SK-N-SH (cell line): Measurements from ENCODE around the gene SMPD3. TPM values are rescaled to one million over a fixed set of nuclear protein-coding genes. Genes with fewer than 3 reads are reported as not detected.

ENCODE experiments used
- CTCF ChIA-PET: fragments of 300-600, 350-600 bp; formaldehyde crosslinking; extraction: SDS; loops from one replicate; lab custom pipeline; 2021; lab: Yijun Ruan, JAX
- POLR2A ChIA-PET: fragments of 350-600 bp; sonication (Branson Sonifier 250); formaldehyde crosslinking; extraction: SDS; loops from one replicate; lab custom pipeline; 2020; ENCODE audit warnings: antibody characterized with exemption, inconsistent platforms; lab: Yijun Ruan, JAX
- DNase-seq: peaks from one replicate; pipeline ENCODE4 v3.0.0; 2012
- H2AFZ ChIP-seq: fragments of 200-600 bp; sonication (generic); 2 replicates; pipeline ENCODE4 v1.8.1; 2016; ENCODE audit warnings: antibody characterized with exemption, mild to moderate bottlenecking, low read depth
- H3F3A ChIP-seq: fragments of 200-600 bp; sonication (generic); replicated peaks from 2 replicates; pipeline ENCODE3; 2016; ENCODE audit warnings: antibody characterized with exemption, mild to moderate bottlenecking; ENCODE audit not compliant: insufficient read depth
- H3K27ac ChIP-seq, 2 experiments: fragments of 200-500 bp in 1 of 2; fragments of 200-600 bp in 1 of 2; sonication (Bioruptor generic) in 1 of 2; sonication (generic), shearing (Covaris generic) in 1 of 2; 2 replicates each; pipeline versions ENCODE4 v1.5.1 to v1.6.1; 2014 to 2016; ENCODE audit warnings: low read depth in 2 of 2, inconsistent platforms in 1 of 2, low read length in 1 of 2, mild to moderate bottlenecking in 1 of 2, mixed read lengths in 1 of 2
- H3K27me3 ChIP-seq: fragments of 200-600 bp; sonication (generic), shearing (Covaris generic); 2 replicates; pipeline ENCODE4 v1.6.1; 2016; ENCODE audit warnings: mixed run types; ENCODE audit not compliant: insufficient read depth
- H3K36me3 ChIP-seq, 2 experiments: fragments of 200-500 bp in 1 of 2; fragments of 200-600 bp in 1 of 2; sonication (Bioruptor generic) in 1 of 2; sonication (generic) in 1 of 2; replicated peaks in 1 of 2; 2 replicates each; pipeline versions ENCODE3 to v1.5.1; 2014 to 2016; ENCODE audit warnings: low read length in 1 of 2, mild to moderate bottlenecking in 1 of 2; ENCODE audit not compliant: insufficient read depth in 2 of 2, control insufficient read depth in 1 of 2
- H3K4me1 ChIP-seq, 2 experiments: fragments of 200-500 bp in 1 of 2; fragments of 200-600 bp in 1 of 2; sonication (Bioruptor generic) in 1 of 2; sonication (generic), shearing (Covaris generic) in 1 of 2; 2 replicates each; pipeline versions ENCODE4 v1.5.1 to v1.6.1; 2014 to 2016; ENCODE audit warnings: low read depth in 1 of 2, low read length in 1 of 2, mixed run types in 1 of 2; ENCODE audit not compliant: insufficient read depth in 2 of 2, control insufficient read depth in 1 of 2
- H3K4me2 ChIP-seq: fragments of 200-600 bp; sonication (generic), shearing (Covaris generic); 2 replicates; pipeline ENCODE4 v1.6.1; 2017; ENCODE audit warnings: mixed run types
- H3K4me3 ChIP-seq, 2 experiments: fragments of 200-500 bp in 1 of 2; fragments of 200-600 bp in 1 of 2; sonication (Bioruptor generic) in 1 of 2; sonication (generic), shearing (Covaris generic) in 1 of 2; 2 replicates each; pipeline versions ENCODE4 v1.5.1 to v1.8.1; 2014 to 2016; ENCODE audit warnings: low read depth in 2 of 2, inconsistent platforms in 1 of 2, low read length in 1 of 2, mild to moderate bottlenecking in 1 of 2, mixed read lengths in 1 of 2, moderate library complexity in 1 of 2
- H3K79me2 ChIP-seq: fragments of 200-600 bp; sonication (generic); 2 replicates; pipeline ENCODE4 v1.8.1; 2017; ENCODE audit warnings: mild to moderate bottlenecking; ENCODE audit not compliant: insufficient read depth
- H3K9ac ChIP-seq: fragments of 200-600 bp; sonication (generic); 2 replicates; pipeline ENCODE4 v1.6.1; 2017; ENCODE audit warnings: mixed run types
- H3K9me2 ChIP-seq: fragments of 200-600 bp; sonication (generic); 2 replicates; pipeline ENCODE4 v1.6.1; 2017; ENCODE audit warnings: mixed run types
- H3K9me3 ChIP-seq: fragments of 200-600 bp; sonication (generic); 2 replicates; pipeline ENCODE4 v1.6.1; 2017; ENCODE audit warnings: mixed run types, mild to moderate bottlenecking, moderate library complexity
- H4K20me1 ChIP-seq: fragments of 200-600 bp; sonication (generic); 2 replicates; pipeline ENCODE4 v1.6.1; 2017; ENCODE audit warnings: mild to moderate bottlenecking, mixed run types; ENCODE audit not compliant: insufficient read depth
- ELF1 ChIP-seq: IDR thresholded peaks from 2 replicates; pipeline ENCODE4 v1.4.0; 2012
- EZH2phosphoT487 ChIP-seq: fragments of 200-600 bp; sonication (generic); IDR thresholded peaks from 2 replicates; pipeline ENCODE4 v1.6.1; 2017; ENCODE audit warnings: low read depth, mixed run types, mild to moderate bottlenecking, antibody characterized with exemption, moderate library complexity, borderline replicate concordance
- FOXM1 ChIP-seq: IDR thresholded peaks from 2 replicates; pipeline ENCODE4 v1.4.0; 2012; ENCODE audit warnings: low read depth, mild to moderate bottlenecking
- GATA2 ChIP-seq: sonication (generic); formaldehyde crosslinking; IDR thresholded peaks from 2 replicates; pipeline ENCODE4 v1.5.0; 2020; ENCODE audit warnings: mild to moderate bottlenecking, missing genetic modification reagents
- IRF3 ChIP-seq: fragments of 150-350 bp; IDR thresholded peaks from 2 replicates; pipeline ENCODE4 v1.6.1; 2016; ENCODE audit warnings: mild to moderate bottlenecking, low read depth, low read length
- JUND ChIP-seq: IDR thresholded peaks from 2 replicates; pipeline ENCODE4 v1.4.0; 2012
- NRF1 ChIP-seq: IDR thresholded peaks from 2 replicates; pipeline ENCODE4 v1.6.1; 2012; ENCODE audit warnings: low read depth, mild to moderate bottlenecking, low read length
- PBX3 ChIP-seq: IDR thresholded peaks from 2 replicates; pipeline ENCODE4; 2012
- POLR2AphosphoS5 ChIP-seq: IDR thresholded peaks from 2 replicates; pipeline ENCODE4 v1.6.1; 2012; ENCODE audit warnings: low read depth, low read length
- RAD21 ChIP-seq: IDR thresholded peaks from 2 replicates; pipeline ENCODE4 v1.6.1; 2012; ENCODE audit warnings: mild to moderate bottlenecking, low read length
- TAF1 ChIP-seq: IDR thresholded peaks from 2 replicates; pipeline ENCODE4 v1.6.1; 2012; ENCODE audit warnings: low read depth, mild to moderate bottlenecking, low read length, moderate library complexity, borderline replicate concordance
- USF1 ChIP-seq: IDR thresholded peaks from 2 replicates; pipeline ENCODE4 v1.4.0; 2012; ENCODE audit warnings: low read depth, borderline replicate concordance
- USF2 ChIP-seq: fragments of 150-350 bp; IDR thresholded peaks from 2 replicates; pipeline ENCODE4 v1.6.1; 2017; ENCODE audit warnings: antibody characterized with exemption, low read length, low read depth, borderline replicate concordance
- WGBS: methylation state at CpG from one replicate; pipeline ENCODE4 v1.1.6; 2017; ENCODE audit warnings: low lambda C conversion rate; 5-methylcytosine and 5-hydroxymethylcytosine counted together
- polyA plus RNA-seq, 3 experiments: library from polyadenylated mRNA; depleted of rRNA; stranded (reverse); fragments of >200 nt; gene quantifications; 2 replicates each; pipeline ENCODE4 v1.2.3, GENCODE V29; 2012

The SMPD3 gene
- polyA plus RNA-seq, 1 of the 3 experiments (the other 2 are of a cell fraction): 0.38 TPM

GRCh38 chr16:68366062-68366461 is 82.2 kb downstream of the SMPD3 start:
- 53% methylated on average over 4 of the region's 8 CpGs for WGBS
- Histone ChIP-seq H3K4me2 (no peak overlapping the region), H4K20me1 (no peaks in the 10 kb centered on the region), H3K4me1 (peaks cover 0 to 63% of the 10 kb centered on the region in 2 experiments; a peak in 2 of 4 replicates), H3F3A (no peaks in the 10 kb centered on the region), H2AFZ (no peak overlapping the region), H3K27ac (no peak overlapping the region), H3K79me2 (no peaks in the 10 kb centered on the region), H3K9me3 (no peaks in the 10 kb centered on the region), H3K9me2 (no peaks in the 10 kb centered on the region), H3K27me3 (no peaks in the 10 kb centered on the region), H3K9ac (no peak overlapping the region), H3K4me3 (no peak overlapping the region), H3K36me3 (no peaks in the 10 kb centered on the region)
- CTCF ChIA-PET: interaction anchor here (0.7 to 5.3 kb wide), 14 partner anchors 10 to 161 kb away, joined by 3 to 30 read pairs (median 4); partner anchors contain the start of gene SLC7A6
- POLR2A ChIA-PET: no interaction called here
- TF ChIP-seq GATA2: peak; percentile 59; the same call in 1 of the 2 replicates
- TF ChIP-seq FOXM1: no peak
- no peak for DNase-seq

- H3K79me2 ChIP-seq: no peaks in the 10 kb centered on the region
- POLR2A ChIA-PET: no interaction called here
- H4K20me1 ChIP-seq: no peaks in the 10 kb centered on the region
- H3K27ac ChIP-seq: no peak overlapping the region
- no peak for TF ChIP-seq PBX3
- no peak for TF ChIP-seq POLR2AphosphoS5
- TF ChIP-seq USF1: no peak
- TF ChIP-seq JUND: no peak
- no peak for TF ChIP-seq RAD21
- no peak for TF ChIP-seq EZH2phosphoT487
- no peak for TF ChIP-seq FOXM1
- TF ChIP-seq ELF1: no peak
- no peak for TF ChIP-seq GATA2
- TF ChIP-seq IRF3: no peak
- no peak for TF ChIP-seq TAF1
- TF ChIP-seq USF2: no peak
- TF ChIP-seq NRF1: no peak
- TF ChIP-seq, all 33 proteins: peak for 0
- Histone ChIP-seq H3K9me2 (no peaks in the 10 kb centered on the region), H2AFZ (no peak overlapping the region), H3K4me2 (no peak overlapping the region), H3K36me3 (no peaks in the 10 kb centered on the region), H3K9ac (no peak overlapping the region), H3K4me1 (peaks cover 0 to 64% of the 10 kb centered on the region in 2 experiments; a peak in 2 of 4 replicates), H3K9me3 (no peaks in the 10 kb centered on the region), H3K27me3 (no peaks in the 10 kb centered on the region), H3K4me3 (no peak overlapping the region), H3F3A (no peaks in the 10 kb centered on the region)
- CTCF ChIA-PET: interaction anchor here (0.7 to 5.3 kb wide), 16 partner anchors 10 to 156 kb away, joined by 3 to 30 read pairs (median 4); partner anchors contain the start of gene SLC7A6
- DNase-seq: no peak
- 67% methylated on average over 15 of the region's 18 CpGs for WGBS
Measured at GRCh38 chr16:68365167-68365817, 83.0 kb downstream of the SMPD3 start.
